ENCODE measurements around the gene NABP2.
A peak's percentile ranks its signal among the peaks of the same experiment; 100 is the strongest.
"Not testable (repeated sequence)": the region's sequence is repeated elsewhere in the genome, so short reads cannot be mapped to it uniquely, and the experiment has no call there.

The NABP2 gene

GRCh38 chr12:56244494-56244893 is 20.4 kb downstream of the NABP2 start:
- no peak for DNase-seq (ENCODE audit: low read depth)

- DNase-seq (ENCODE audit: low read depth), result no peak
Measured at GRCh38 chr12:56247923-56248322, 23.8 kb downstream of the NABP2 start.

- DNase-seq (ENCODE audit: low read depth), result no peak
Measured at GRCh38 chr12:56248711-56249110, 24.6 kb downstream of the NABP2 start.

- no peak for DNase-seq (ENCODE audit: low read depth)
Measured at GRCh38 chr12:56252649-56253048, 28.5 kb downstream of the NABP2 start.

GRCh38 chr12:56253091-56253490 is 28.9 kb downstream of the NABP2 start:
- no peak for DNase-seq (ENCODE audit: low read depth)

- no peak for DNase-seq (ENCODE audit: low read depth)
Measured at GRCh38 chr12:56255671-56256070, 31.5 kb downstream of the NABP2 start.

- no peak for DNase-seq (ENCODE audit: low read depth)
Measured at GRCh38 chr12:56256326-56256960, 32.3 kb downstream of the NABP2 start.

GRCh38 chr12:56257071-56257470 is 32.9 kb downstream of the NABP2 start:
- DNase-seq (ENCODE audit: low read depth), result no peak

GRCh38 chr12:56257491-56258067 is 33.4 kb downstream of the NABP2 start:
- DNase-seq (ENCODE audit: low read depth), result no peak

GRCh38 chr12:56258068-56258819 is 34.1 kb downstream of the NABP2 start, which contains the start of gene ANKRD52:
Gene ANKRD52 (minus strand): TSS chr12:56258384. CDS start chr12:56258269, 115 bp downstream.
- DNase-seq (ENCODE audit: low read depth), result peak; percentile 65

GRCh38 chr12:56258820-56259183 is 34.7 kb downstream of the NABP2 start:
- DNase-seq (ENCODE audit: low read depth), result no peak

- DNase-seq (ENCODE audit: low read depth), result no peak
Measured at GRCh38 chr12:56260380-56260779, 36.2 kb downstream of the NABP2 start.

GRCh38 chr12:56260921-56261320 is 36.8 kb downstream of the NABP2 start:
- DNase-seq (ENCODE audit: low read depth), result no peak

- no peak for DNase-seq (ENCODE audit: low read depth)
Measured at GRCh38 chr12:56261503-56262232, 37.5 kb downstream of the NABP2 start.

GRCh38 chr12:56262955-56263354 is 38.8 kb downstream of the NABP2 start:
- DNase-seq (ENCODE audit: low read depth), result not testable (repeated sequence)

- DNase-seq (ENCODE audit: low read depth), result not testable (repeated sequence)
Measured at GRCh38 chr12:56266068-56266692, 42.0 kb downstream of the NABP2 start.

GRCh38 chr12:56266693-56267442 is 42.7 kb downstream of the NABP2 start, which contains the start of gene COQ10A:
Gene COQ10A (plus strand): TSS chr12:56266942. CDS start chr12:56267119, 177 bp downstream.
- peak; percentile 89 for DNase-seq (ENCODE audit: low read depth)

- no peak for DNase-seq (ENCODE audit: low read depth)
Measured at GRCh38 chr12:56267443-56268071, 43.4 kb downstream of the NABP2 start.

GRCh38 chr12:56271031-56271430 is 46.9 kb downstream of the NABP2 start:
- DNase-seq (ENCODE audit: low read depth), result no peak

GRCh38 chr12:56272468-56272867 is 48.3 kb downstream of the NABP2 start:
- DNase-seq (ENCODE audit: low read depth), result not testable (repeated sequence)

GRCh38 chr12:56274299-56274698 is 50.2 kb downstream of the NABP2 start:
- DNase-seq (ENCODE audit: low read depth), result no peak

Measured in T-helper 22 cell (primary cell).